ENCODE data around the gene LCN10. TPM values are rescaled to one million over a fixed set of nuclear protein-coding genes. Genes with fewer than 3 reads are reported as not detected.

LCN10 gene
- total and polyA plus RNA-seq, 9 of the 15 experiments (the other 6 are each of a cell fraction or from before 2014, with no cell fraction given), result 0.10 to 0.21 (median 0.14) TPM; not detected in 6

- TF ChIP-seq DIDO1 (tag; IDR thresholded peaks at IDR 0.05; ENCODE audit: low read depth) (no peak), STAT5B (CRISPR knock-in tag; IDR thresholded peaks at IDR 0.05) (no peak), CBFA2T3 (IDR thresholded peaks at IDR 0.05) (no peak), SPI1 (IDR thresholded peaks at IDR 0.05; ENCODE audit: borderline replicate concordance, low read depth, low read length) (peak; percentile 80; the same call in 1 of the 2 replicates), ZNF75A (CRISPR knock-in tag; IDR thresholded peaks at IDR 0.05) (no peak), BHLHE40 (IDR thresholded peaks at IDR 0.05; ENCODE audit: low read length) (no peak), ERF (CRISPR knock-in tag; IDR thresholded peaks at IDR 0.05) (no peak), ZNF695 (CRISPR knock-in tag; IDR thresholded peaks at IDR 0.05) (no peak), HNRNPL (IDR thresholded peaks at IDR 0.05; ENCODE audit: low read depth, low read length) (no peak), NR1H2 (CRISPR knock-in tag; IDR thresholded peaks at IDR 0.05) (no peak), CREM (IDR thresholded peaks at IDR 0.05; ENCODE audit: low read depth) (no peak), ZC3H11A (IDR thresholded peaks at IDR 0.05; ENCODE audit: low read depth, low read length) (no peak), CHD1 (IDR thresholded peaks at IDR 0.05; ENCODE audit: low read length) (no peak), SRSF1 (IDR thresholded peaks at IDR 0.05; ENCODE audit: low read depth, low read length) (no peak), TGIF2 (CRISPR knock-in tag; IDR thresholded peaks at IDR 0.05) (no peak), THAP12 (CRISPR knock-in tag; IDR thresholded peaks at IDR 0.05) (no peak), NEUROD1 (IDR thresholded peaks at IDR 0.05; ENCODE audit: borderline replicate concordance, low read depth, low read length, partially characterized antibody) (no peak), ID3 (CRISPR knock-in tag; IDR thresholded peaks at IDR 0.05) (no peak), ID3 (tag; IDR thresholded peaks at IDR 0.05) (no peak), TCF3 (CRISPR knock-in tag; IDR thresholded peaks at IDR 0.05) (no peak), RBM25 (IDR thresholded peaks at IDR 0.05; ENCODE audit: low read depth, low read length, severe bottlenecking) (no peak), MLLT1 (IDR thresholded peaks at IDR 0.05) (no peak), ZBTB34 (CRISPR knock-in tag; IDR thresholded peaks at IDR 0.05) (no peak), ZNF785 (CRISPR knock-in tag; IDR thresholded peaks at IDR 0.05) (no peak), ZNF696 (CRISPR knock-in tag; conservative IDR thresholded peaks at IDR 0.05) (no peak), GABPB2 (CRISPR knock-in tag; conservative IDR thresholded peaks at IDR 0.05) (no peak)
These were observed 37.2 kb downstream of the LCN10 start (continued) for GRCh38 chr9:136705564-136705963.
